Stimulated activated CD8-positive, alpha-beta memory T cell treated with anti-CD3 and anti-CD28 coated beads, Interleukin-7, amount 100 ng/mL, for 4 hours (primary cell): Measurements from ENCODE around the gene HEATR9.

Experiments
- DNase-seq, 2 donors: peaks; one replicate each; pipeline ENCODE4 v3.0.0-alpha.2; 2020; ENCODE audit warnings: low read depth in 2 of 2

HEATR9 gene

DNA sequence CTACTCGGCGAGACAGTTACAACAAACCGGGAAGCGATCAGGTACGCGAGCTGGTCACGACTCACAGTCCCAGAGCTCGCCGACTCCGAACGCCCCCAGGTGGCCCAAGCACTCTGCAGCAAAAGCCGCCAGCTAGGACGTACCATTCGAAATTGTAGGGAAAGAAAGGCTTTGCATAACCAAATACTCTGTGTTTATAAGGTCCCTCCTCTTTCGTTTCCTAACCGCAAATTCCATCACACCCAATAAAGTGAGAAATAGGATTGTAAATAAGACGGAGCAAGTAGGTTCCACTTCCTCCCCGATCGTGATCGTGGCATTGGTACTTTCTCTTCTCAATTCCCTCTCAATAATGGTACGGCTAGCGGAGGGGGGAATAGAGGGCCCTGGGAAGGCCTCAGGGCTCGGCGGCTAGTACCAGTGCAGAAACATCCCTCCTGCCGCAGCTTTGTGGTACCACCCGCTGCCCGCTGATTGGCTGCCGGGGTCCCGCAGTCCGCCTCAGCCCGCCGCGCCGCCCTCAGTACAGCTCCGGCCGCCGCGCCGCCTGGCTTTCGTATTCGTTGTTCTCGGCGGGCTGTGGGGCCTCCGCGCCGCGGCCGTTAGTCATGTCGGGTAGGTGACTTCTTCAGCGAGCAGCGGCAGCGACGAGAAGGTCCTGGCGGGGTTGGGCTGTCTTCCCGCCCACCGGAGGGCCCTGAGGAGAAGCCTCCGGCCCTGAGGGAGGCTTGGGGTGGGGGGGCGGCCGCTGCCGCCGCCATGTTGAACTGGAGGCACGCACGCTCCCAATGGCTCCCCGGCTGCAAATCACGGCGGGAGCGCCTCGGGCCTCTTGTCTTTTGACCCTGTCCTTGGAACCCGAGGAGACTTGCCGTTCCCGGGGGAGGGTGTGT, 59.5 kb downstream of the HEATR9 start, which contains the start of gene TAF15:
TSS of gene TAF15 (plus strand) at position 523 of the 893 bp plus-strand sequence. CDS start at position 609, 86 bp downstream.
- peak; percentile 90 to 97 for DNase-seq

DNA sequence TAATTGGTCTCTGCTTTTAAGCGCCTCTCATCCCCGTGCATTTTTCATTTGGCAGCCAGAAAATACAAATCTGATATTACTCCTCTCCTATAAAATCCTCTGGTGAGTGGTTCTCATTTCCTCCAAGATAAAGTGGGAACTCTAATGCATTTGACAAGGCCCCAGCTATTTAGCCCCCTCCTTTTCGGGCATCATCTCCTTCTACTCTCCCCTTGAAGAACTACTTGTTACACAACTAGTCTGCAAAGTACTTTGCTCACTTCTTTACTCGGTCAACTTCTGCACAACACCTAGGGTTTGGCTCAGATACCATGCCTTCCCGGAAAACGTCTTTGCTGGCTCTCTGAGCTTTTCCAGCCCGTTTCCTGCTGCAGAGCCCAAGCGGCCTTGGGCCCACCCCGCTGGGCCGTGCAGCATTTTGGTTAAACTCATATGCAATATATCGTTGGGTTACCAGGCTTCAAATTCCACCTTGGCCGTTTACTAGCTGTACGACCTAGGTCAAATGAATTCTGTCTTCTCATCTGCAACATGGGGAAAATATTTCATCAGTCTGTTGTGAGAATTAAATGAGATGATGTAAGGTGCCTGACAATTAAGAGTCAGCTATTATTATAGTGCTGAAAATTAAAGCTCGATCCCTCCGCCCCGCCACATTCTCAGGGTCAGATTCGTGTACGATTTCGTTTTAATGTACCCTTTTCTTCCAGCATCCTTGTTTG, 60.3 kb downstream of the HEATR9 start:
- DNase-seq = no peak

DNA sequence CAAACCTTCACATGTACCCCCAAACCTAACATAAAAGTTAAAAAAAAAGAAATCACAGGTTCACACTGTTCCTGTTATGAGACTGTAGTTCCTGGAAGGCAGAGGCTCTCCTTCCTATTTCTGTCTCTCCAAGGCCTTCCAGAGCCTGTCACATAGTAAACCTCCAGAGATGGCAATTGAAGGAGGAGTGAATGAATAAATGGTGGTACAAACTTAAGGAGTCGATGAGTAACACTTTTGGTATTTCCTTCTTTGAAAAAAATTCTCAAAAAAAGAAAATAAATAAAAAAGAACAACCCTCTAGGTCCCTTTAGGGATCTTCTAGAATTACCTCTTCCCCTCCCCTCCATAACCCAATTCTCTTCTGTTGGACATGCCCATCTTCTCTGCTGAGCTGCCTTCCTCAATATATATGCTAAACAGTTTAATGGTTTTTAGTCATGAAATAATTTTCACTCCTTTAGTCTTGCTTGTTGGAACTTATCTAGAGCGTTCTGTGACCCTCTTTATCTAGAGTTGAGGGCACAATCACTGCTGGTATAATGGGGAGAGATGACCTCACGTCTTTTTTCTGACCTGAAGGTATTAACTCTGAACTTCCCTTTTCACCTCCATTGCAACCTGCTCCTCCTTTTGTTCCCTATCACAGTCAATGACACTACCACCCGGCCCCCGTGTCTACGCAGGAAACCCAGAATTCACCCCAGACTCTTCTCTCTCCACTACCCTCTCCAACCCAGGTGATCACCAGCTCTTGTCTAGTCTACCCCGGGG, 61.1 kb downstream of the HEATR9 start:
- DNase-seq = no peak
